Measurements from ENCODE around the gene FUBP1. TPM values are rescaled to one million over a fixed set of nuclear protein-coding genes. Genes with fewer than 3 reads are reported as not detected.

The FUBP1 gene
- total and polyA plus RNA-seq, 2 experiments from 2014 or later = 64.0 to 151 TPM

- H3K27me3 ChIP-seq = no peaks in the 10 kb centered on the region
- no peak for TF ChIP-seq CTCF (IDR thresholded peaks at IDR 0.05; ENCODE audit: poor library complexity)
- TF ChIP-seq EZH2phosphoT487 (IDR thresholded peaks at IDR 0.05; ENCODE audit: low read depth, severe bottlenecking, unreplicated experiment) = no peak
- no peak for TF ChIP-seq EZH2 (IDR thresholded peaks at IDR 0.05; ENCODE audit: borderline replicate concordance)
- H3K9me3 ChIP-seq (ENCODE audit: low read depth) = no peaks in the 10 kb centered on the region
- no peaks in the 10 kb centered on the region for H3K36me3 ChIP-seq (replicated peaks; ENCODE audit: insufficient read depth, low read depth)
- H3K9me2 ChIP-seq (replicated peaks; ENCODE audit: insufficient read depth) = no peaks in the 10 kb centered on the region
- H2AFZ ChIP-seq = no peak overlapping the region
- WGBS (ENCODE audit: low lambda C conversion rate, missing lambda C conversion rate) = 83% methylated on average over 4 of the region's 4 CpGs
- no peak overlapping the region for H3K4me2 ChIP-seq
- no peak overlapping the region for H3K27ac ChIP-seq
- no peak overlapping the region for H3K4me3 ChIP-seq
- H3K4me1 ChIP-seq (ENCODE audit: insufficient read depth) = no peaks in the 10 kb centered on the region
- peaks cover 6% of the 10 kb centered on the region for H3K79me2 ChIP-seq
- no peak for DNase-seq (ENCODE audit: low spot score)
- H4K20me1 ChIP-seq (ENCODE audit: insufficient read depth, poor library complexity, severe bottlenecking) = no peaks in the 10 kb centered on the region
Observed at GRCh38 chr1:77899647-77900320, 79.1 kb downstream of the FUBP1 start.

Small RNA genes lying within 50 kb of the gene (small RNA-seq; reads per million reads assigned to genes)
- 0.43 reads per million, percentile 30 among the genes with 10 or more reads in this experiment for gene AC103591.3

Other genes with a start within 250 kb of the FUBP1 start
- 68.0 and 81.5 TPM in 2 replicates for gene USP33, start 219.2 kb downstream of the FUBP1 start, total RNA-seq
- gene USP33, start 219.2 kb downstream of the FUBP1 start, polyA plus RNA-seq = 36.3 and 37.2 TPM in 2 replicates
- gene MIGA1, start 199.4 kb downstream of the FUBP1 start, total RNA-seq = 17.9 and 18.1 TPM in 2 replicates
- 8.8 and 8.9 TPM in 2 replicates for gene MIGA1, start 199.4 kb downstream of the FUBP1 start, polyA plus RNA-seq
- gene NEXN, start 90.4 kb downstream of the FUBP1 start, total RNA-seq = 5.1 and 5.3 TPM in 2 replicates
- 11.5 and 12.2 TPM in 2 replicates for gene NEXN, start 90.4 kb downstream of the FUBP1 start, polyA plus RNA-seq
- gene DNAJB4, start 25.9 kb upstream of the FUBP1 start, total RNA-seq = 36.5 and 48.0 TPM in 2 replicates
- gene DNAJB4, start 25.9 kb upstream of the FUBP1 start, polyA plus RNA-seq = 22.7 and 29.5 TPM in 2 replicates
- gene GIPC2, start 66.9 kb upstream of the FUBP1 start, total RNA-seq = 24.0 TPM in 2 replicates
- 8.4 and 16.9 TPM in 2 replicates for gene GIPC2, start 66.9 kb upstream of the FUBP1 start, polyA plus RNA-seq